ENCODE measurements around the gene YBX2.

- no peak for TF ChIP-seq EZH2 (IDR thresholded peaks at IDR 0.05; ENCODE audit: insufficient read depth, poor library complexity, severe bottlenecking)
- no peak for TF ChIP-seq EZH2phosphoT487 (IDR thresholded peaks at IDR 0.05; ENCODE audit: insufficient read depth, low read depth)
Measured at GRCh38 chr17:7336240-7337175, 42.1 kb upstream of the YBX2 start, which contains the start of gene ACAP1.
